HepG2 (cell line): ENCODE results near the gene NOTUM. TPM values are rescaled to one million over a fixed set of nuclear protein-coding genes. Genes with fewer than 3 reads are reported as not detected.
A peak's percentile ranks its signal among the peaks of the same experiment; 100 is the strongest.

Experiments
- EHMT2 ChIP-seq: fragments of 200-600 bp; sonication (generic); IDR thresholded peaks from 2 replicates; pipeline ENCODE4 v1.7.0; 2017; ENCODE audit warnings: antibody characterized with exemption, low read depth, low read length, borderline replicate concordance
- ESRRA ChIP-seq: sonication (generic); formaldehyde crosslinking; IDR thresholded peaks from 2 replicates; pipeline ENCODE4 v1.5.1; 2020; ENCODE audit warnings: mild to moderate bottlenecking, low read depth, missing genetic modification reagents
- FIP1L1 ChIP-seq: fragments of 200-400 bp; formaldehyde crosslinking; IDR thresholded peaks from 2 replicates; pipeline ENCODE4 v1.6.1; 2018; ENCODE audit warnings: low read depth, mild to moderate bottlenecking, low read length, moderate library complexity, borderline replicate concordance; ENCODE audit not compliant: insufficient read depth
- ISL2 ChIP-seq: sonication (generic); formaldehyde crosslinking; IDR thresholded peaks from 2 replicates; pipeline ENCODE4 v1.5.0; 2020; ENCODE audit warnings: missing genetic modification reagents
- JUN ChIP-seq: sonication (generic); formaldehyde crosslinking; IDR thresholded peaks from 2 replicates; pipeline ENCODE4 v1.4.0; 2020; ENCODE audit warnings: mild to moderate bottlenecking, missing genetic modification reagents
- MTA3 ChIP-seq: sonication (generic); formaldehyde crosslinking; IDR thresholded peaks from 2 replicates; pipeline ENCODE4 v1.4.0; 2020; ENCODE audit warnings: missing genetic modification reagents
- MXI1 ChIP-seq: IDR thresholded peaks from 3 replicates; pipeline ENCODE4 v1.6.1; 2012; ENCODE audit warnings: low read depth, low read length, inconsistent platforms, borderline replicate concordance
- PRDM4 ChIP-seq: sonication (generic); formaldehyde crosslinking; IDR thresholded peaks from 2 replicates; pipeline ENCODE4 v1.9.0; 2021; ENCODE audit warnings: missing genetic modification reagents, borderline replicate concordance
- RNF219 ChIP-seq: sonication (generic); formaldehyde crosslinking; IDR thresholded peaks from 2 replicates; pipeline ENCODE4 v1.5.0; 2020; ENCODE audit warnings: mild to moderate bottlenecking, missing genetic modification reagents
- ZBTB38 ChIP-seq: sonication (generic); formaldehyde crosslinking; IDR thresholded peaks from 2 replicates; pipeline ENCODE4 v1.5.1; 2020; ENCODE audit warnings: mild to moderate bottlenecking, missing genetic modification reagents
- ZNF142 ChIP-seq: sonication (generic); formaldehyde crosslinking; IDR thresholded peaks from 2 replicates; pipeline ENCODE4 v1.4.0; 2020; ENCODE audit warnings: missing genetic modification reagents
- ZNF672 ChIP-seq: sonication (generic); formaldehyde crosslinking; IDR thresholded peaks from 2 replicates; pipeline ENCODE4 v1.8.1; 2022; ENCODE audit warnings: missing genetic modification reagents
- ZNF746 ChIP-seq: sonication (generic); formaldehyde crosslinking; IDR thresholded peaks from 2 replicates; pipeline ENCODE4 v1.8.0; 2022; ENCODE audit warnings: mild to moderate bottlenecking, missing genetic modification reagents
- ZSCAN9 ChIP-seq: IDR thresholded peaks from 2 replicates; pipeline ENCODE4 v1.6.1; 2016; ENCODE audit warnings: borderline replicate concordance
- polyA plus RNA-seq, 8 experiments: library from polyadenylated mRNA; depleted of rRNA in 3 of 8; stranded (reverse) in 7 of 8; unstranded in 1 of 8; fragments of >200 nt; fragmentation: Illumina TruSeq in 4 of 8; extraction: Trizol in 4 of 8; gene quantifications; 2 replicates each; pipeline versions ENCODE4 v1.2.1 to v1.2.3, GENCODE V29; 2011 to 2016; ENCODE audit warnings: low read depth in 4 of 8, missing spikeins in 1 of 8, mixed read lengths in 1 of 8; ENCODE audit not compliant: insufficient read depth in 1 of 8
- total RNA-seq, 5 experiments: library from RNA; depleted of rRNA; stranded (reverse); fragments of >200 nt; fragmentation: Illumina TruSeq; extraction: Trizol; gene quantifications; 2 replicates each; pipeline ENCODE4 v1.2.3, GENCODE V29; 2016; ENCODE audit warnings: low read depth in 1 of 5
- TF ChIP-seq, protein P1 (sequence below): sonication (generic); formaldehyde crosslinking; IDR thresholded peaks from 2 replicates; pipeline ENCODE4 v1.9.0; 2021; ENCODE audit warnings: missing genetic modification reagents, mild to moderate bottlenecking, borderline replicate concordance

NOTUM gene
- total and polyA plus RNA-seq, 2 of the 13 experiments (the other 11 are each of a cell fraction or from before 2014, with no cell fraction given), result 150 to 160 TPM

GRCh38 chr17:81909966-81910839, 50.8 kb downstream of the NOTUM start (continued):
- peak; percentile 85; the same call in 2 of the 3 replicates for TF ChIP-seq MXI1
- peak; percentile 52; the same call in 1 of the 2 replicates for TF ChIP-seq ZNF746 (CRISPR knock-in tag)
- no peak for TF ChIP-seq ZNF672 (CRISPR knock-in tag)
- peak; percentile 59 for TF ChIP-seq ISL2 (CRISPR knock-in tag)
- TF ChIP-seq ZSCAN9, result 0 out of 2 replicates have a peak, but pooled peaks have one; percentile 28
- TF ChIP-seq FIP1L1, result no peak
- TF ChIP-seq PRDM4 (CRISPR knock-in tag), result no peak
- TF ChIP-seq ZNF142 (CRISPR knock-in tag), result peak; percentile 82
- TF ChIP-seq ESRRA (CRISPR knock-in tag), result peak; percentile 99
- TF ChIP-seq, protein P1, sequence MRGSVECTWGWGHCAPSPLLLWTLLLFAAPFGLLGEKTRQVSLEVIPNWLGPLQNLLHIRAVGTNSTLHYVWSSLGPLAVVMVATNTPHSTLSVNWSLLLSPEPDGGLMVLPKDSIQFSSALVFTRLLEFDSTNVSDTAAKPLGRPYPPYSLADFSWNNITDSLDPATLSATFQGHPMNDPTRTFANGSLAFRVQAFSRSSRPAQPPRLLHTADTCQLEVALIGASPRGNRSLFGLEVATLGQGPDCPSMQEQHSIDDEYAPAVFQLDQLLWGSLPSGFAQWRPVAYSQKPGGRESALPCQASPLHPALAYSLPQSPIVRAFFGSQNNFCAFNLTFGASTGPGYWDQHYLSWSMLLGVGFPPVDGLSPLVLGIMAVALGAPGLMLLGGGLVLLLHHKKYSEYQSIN (CRISPR knock-in tag), result no peak
- no peak for TF ChIP-seq ZBTB38 (CRISPR knock-in tag)
- no peak for TF ChIP-seq MTA3
- no peak for TF ChIP-seq JUN (CRISPR knock-in tag)
- no peak for TF ChIP-seq EHMT2
- no peak for TF ChIP-seq RNF219 (CRISPR knock-in tag)
